HG03432 (cell line): ENCODE measurements around the gene BCDIN3D.
"Not testable (repeated sequence)": the region's sequence is repeated elsewhere in the genome, so short reads cannot be mapped to it uniquely, and the experiment has no call there.

ENCODE experiments used
- ATAC-seq: cut with Tn5 transposase; IDR thresholded peaks from one replicate; pipeline ENCODE4 v1.9.1; 2021; ENCODE audit warnings: mild to moderate bottlenecking, moderate library complexity; ENCODE audit not compliant: unreplicated experiment

BCDIN3D gene

GRCh38 chr12:49863946-49864797 lies 21.3 kb upstream of the BCDIN3D start:
- ATAC-seq: no peak

- ATAC-seq: not testable (repeated sequence)
Observed at GRCh38 chr12:49860921-49861320, 18.0 kb upstream of the BCDIN3D start.

GRCh38 chr12:49855890-49856289 lies 13.0 kb upstream of the BCDIN3D start:
- ATAC-seq: not testable (repeated sequence)

GRCh38 chr12:49854976-49855375 lies 12.1 kb upstream of the BCDIN3D start:
- no peak for ATAC-seq

- ATAC-seq: no peak
Observed at GRCh38 chr12:49853671-49854070, 10.8 kb upstream of the BCDIN3D start.

- ATAC-seq: no peak
Observed at GRCh38 chr12:49847161-49847560, 4.3 kb upstream of the BCDIN3D start.

- ATAC-seq: no peak
Observed at GRCh38 chr12:49846032-49846431, 3.1 kb upstream of the BCDIN3D start.

GRCh38 chr12:49843876-49844437 lies 1.1 kb upstream of the BCDIN3D start:
- no peak for ATAC-seq

GRCh38 chr12:49843411-49843810 lies 505 bp upstream of the BCDIN3D start:
- ATAC-seq: no peak

GRCh38 chr12:49838973-49839633 lies 3.8 kb downstream of the BCDIN3D start:
- ATAC-seq: no peak

- ATAC-seq: no peak
Observed at GRCh38 chr12:49832836-49833421, 10.0 kb downstream of the BCDIN3D start.

GRCh38 chr12:49831717-49832116 lies 11.2 kb downstream of the BCDIN3D start:
- ATAC-seq: no peak

- peak; percentile 88 for ATAC-seq
Observed at GRCh38 chr12:49828133-49829091, 14.5 kb downstream of the BCDIN3D start, which contains the start of gene NCKAP5L. Gene NCKAP5L (minus strand): TSS chr12:49828413. CDS start chr12:49804044, 24,369 bp downstream.

GRCh38 chr12:49827401-49828099 lies 15.4 kb downstream of the BCDIN3D start:
- peak; percentile 29 for ATAC-seq

GRCh38 chr12:49827051-49827400 lies 15.9 kb downstream of the BCDIN3D start:
- ATAC-seq: no peak

GRCh38 chr12:49825971-49826421 lies 16.9 kb downstream of the BCDIN3D start:
- ATAC-seq: no peak

GRCh38 chr12:49825360-49825970 lies 17.4 kb downstream of the BCDIN3D start:
- no peak for ATAC-seq

- ATAC-seq: no peak
Observed at GRCh38 chr12:49824895-49825294, 18.0 kb downstream of the BCDIN3D start.

- ATAC-seq: no peak
Observed at GRCh38 chr12:49824416-49824815, 18.5 kb downstream of the BCDIN3D start.
